GM19239 (cell line): Measurements from ENCODE around the gene CPAMD8.
A peak's percentile ranks its signal among the peaks of the same experiment; 100 is the strongest.

Experiments used
- DNase-seq: peaks from one replicate; pipeline ENCODE4 v3.0.0; 2011; ENCODE audit warnings: low spot score; ENCODE audit not compliant: insufficient read length
- FAIRE-seq: peaks from 2 replicates; lab custom pipeline; 2011; peaks lifted over from hg19 to GRCh38; lab: Jason Lieb, UNC

Gene CPAMD8

DNA sequence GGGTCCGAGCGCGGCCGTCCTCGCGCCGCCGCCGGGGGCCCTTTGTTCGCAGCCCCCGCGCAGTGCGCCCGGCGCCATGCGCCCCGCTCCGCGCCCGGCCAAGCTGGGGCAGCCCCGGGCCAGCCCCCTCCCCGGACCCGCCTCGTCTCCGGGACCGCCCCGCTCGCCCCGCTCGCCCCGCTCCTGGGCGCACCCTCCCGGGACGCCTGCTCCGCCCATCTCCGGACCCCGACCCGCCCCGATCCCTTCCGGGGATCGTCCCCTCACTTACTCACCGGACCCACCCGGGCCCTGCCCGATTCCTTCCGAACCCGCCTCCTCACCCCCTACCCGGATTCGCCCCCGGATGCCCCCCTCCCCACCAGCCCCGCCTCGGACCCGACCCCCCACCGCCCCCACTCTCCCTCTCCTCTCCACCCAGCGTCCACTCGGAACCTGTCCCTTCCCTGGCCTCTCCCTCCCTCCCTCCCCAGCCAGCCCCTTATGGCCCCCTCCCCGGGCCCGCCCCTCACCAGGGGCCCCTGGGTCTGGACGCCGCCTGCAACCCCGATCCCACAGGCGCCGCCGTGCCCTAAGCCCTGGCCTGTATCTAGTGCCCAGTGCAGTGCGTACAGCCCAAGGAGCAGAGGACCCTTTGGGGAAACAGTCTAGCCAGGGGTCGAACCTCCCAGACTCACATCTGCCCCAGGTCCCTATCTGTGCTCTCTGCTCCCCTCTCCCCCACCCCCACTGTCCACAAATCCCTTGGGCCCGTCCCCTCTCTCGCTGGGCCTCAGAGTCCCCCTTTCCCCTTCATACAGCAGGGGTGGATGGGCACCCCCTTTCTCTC, at the start of gene CPAMD8:
Gene CPAMD8 (minus strand): TSS at position 105 of the 829 bp plus-strand sequence. CDS start 168 bp downstream, outside the sequence.
- no peak for DNase-seq

DNA sequence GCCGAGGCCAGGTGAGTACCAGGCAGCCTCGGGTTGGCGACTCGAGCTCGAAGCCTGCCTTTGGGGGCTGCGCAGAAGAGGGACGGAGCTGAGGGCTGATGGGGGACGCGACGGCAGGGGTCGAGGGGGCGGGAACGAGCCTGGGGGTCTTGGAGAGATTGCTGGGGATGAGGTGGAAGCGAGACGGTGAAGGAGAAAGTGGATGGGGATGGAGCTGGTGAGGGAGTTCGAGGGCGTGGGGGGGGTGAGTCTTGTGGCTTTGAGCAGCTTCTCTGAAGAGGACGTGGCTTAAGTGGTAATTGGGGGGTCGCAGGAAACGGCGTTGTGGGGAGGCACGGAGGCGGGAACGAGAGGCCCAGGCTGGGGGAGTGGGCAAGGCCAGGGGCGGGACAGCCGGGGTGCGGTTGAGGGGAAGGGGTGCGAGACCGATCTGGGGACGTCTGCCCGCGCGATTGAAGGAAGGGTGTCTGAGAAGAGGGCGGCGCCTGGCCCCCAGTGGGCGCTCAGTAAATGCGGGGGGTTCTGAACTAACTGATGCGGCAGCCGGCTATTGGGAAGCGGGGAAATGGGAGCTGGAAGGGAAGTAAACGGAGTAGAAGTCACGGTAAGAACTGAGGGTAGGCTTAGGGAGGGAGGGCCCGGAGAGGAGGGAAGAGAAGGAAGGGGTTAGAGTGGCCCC, 49.4 kb upstream of the CPAMD8 start:
- DNase-seq (no peak), FAIRE-seq (no peak)

More for the DNA sequence above, at the start of gene CPAMD8:
- FAIRE-seq, result no peak

DNA sequence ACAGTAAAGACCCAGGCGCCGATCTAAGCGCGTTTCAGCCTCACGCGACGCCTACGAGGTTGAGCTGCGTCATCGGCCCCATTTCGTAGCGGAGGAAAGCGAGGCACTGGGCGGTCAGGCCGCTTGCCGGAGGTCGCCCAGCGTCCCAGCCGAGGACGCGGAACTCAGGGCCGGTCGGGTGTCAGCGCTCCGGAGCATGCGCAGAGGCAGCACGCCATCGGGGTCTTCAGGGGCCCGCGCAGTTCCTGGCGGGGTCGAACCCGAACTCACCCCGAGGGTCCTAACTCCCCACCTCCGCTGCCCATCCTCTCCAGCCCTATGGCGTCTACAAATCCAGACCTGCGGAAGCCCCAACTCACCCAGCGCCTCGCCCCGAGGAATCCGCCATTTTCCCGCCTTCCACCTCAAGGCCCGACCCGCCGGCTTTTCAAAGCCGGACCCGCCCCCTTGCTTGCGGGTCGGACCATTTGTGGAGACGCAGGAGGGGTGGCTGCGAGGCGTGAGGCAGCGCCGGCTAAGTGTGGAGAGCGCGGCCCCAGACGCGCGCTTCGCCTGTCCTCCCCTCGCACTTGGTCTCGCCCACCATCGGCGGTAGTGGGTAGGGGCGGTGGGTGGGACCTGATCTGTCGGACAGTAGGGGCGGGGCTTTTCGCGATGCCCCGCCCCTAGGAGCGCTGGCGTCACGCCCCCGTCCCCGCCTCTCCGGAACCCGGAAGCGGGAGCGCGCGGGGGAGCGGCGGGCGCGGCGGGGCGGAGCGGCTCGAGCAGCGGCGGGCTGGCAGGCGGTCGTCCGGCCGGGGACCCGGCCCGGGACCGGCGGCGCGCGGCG, 48.6 kb upstream of the CPAMD8 start, which contains the start of the genes HAUS8 and MYO9B:
Gene HAUS8 (minus strand): TSS at position 418 of the 829 bp plus-strand sequence. CDS start 30 bp downstream, at position 388.
Gene MYO9B (plus strand): TSS at position 743 of the 829 bp plus-strand sequence. CDS start 25,941 bp downstream, outside the sequence.
- DNase-seq (peak; percentile 91), FAIRE-seq (peak; percentile 85)

DNA sequence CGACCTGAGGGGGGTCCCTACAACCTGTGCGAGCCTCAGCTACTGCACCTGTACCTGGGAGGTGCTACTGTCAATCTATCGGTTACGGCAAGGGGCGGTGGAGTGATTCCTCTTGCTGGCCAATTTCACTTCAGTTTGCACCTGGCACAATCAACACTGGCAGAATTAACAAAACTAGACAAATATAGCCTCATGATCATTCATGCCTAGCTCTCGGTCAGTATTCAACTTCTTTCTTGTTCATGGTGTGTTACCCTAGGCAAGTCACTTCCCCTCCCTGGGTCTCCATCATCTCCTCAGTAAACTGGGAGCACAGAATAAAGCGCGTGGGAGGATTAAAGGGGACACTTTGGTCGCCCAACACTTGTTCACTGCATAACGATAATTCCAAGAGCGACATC, 48.0 kb upstream of the CPAMD8 start:
- FAIRE-seq (peak; percentile 64), DNase-seq (no peak)

DNA sequence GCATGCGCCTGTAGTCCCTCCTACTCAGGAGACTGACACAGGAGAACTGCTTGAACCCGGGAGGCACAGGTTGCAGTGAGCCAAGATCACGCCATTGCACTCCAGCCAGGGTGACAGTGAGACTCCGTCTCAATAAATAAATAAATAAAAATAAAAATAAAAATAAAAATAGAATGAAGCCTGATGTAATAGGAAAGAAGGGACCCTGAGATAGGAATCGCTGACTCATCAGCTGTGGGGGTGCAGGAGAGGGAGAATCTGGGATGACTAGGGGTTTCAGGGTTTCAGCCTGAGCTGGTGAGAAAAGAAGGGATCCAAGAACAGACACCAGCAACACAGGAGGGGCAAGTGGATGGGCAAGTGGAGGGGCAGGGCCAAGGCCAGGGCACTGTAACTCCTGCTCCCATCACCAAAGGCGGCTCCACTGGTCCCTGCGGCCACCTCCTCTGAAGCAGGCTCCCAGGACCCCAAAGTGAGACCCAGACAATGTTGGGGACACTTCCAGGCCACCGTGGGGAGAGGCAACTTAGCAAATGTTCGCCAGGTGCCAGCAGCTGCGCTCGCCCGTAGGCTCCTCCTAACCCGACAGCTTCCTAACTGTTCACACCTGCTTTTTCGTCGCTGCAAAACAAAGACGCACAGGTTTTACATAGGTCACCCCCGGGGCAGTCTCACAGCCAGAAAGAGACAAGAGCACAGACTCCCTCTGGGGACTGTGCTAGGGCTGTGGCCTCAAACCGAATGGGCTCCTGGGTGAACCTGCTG, 47.4 kb upstream of the CPAMD8 start:
- FAIRE-seq, result no peak
- DNase-seq, result no peak

DNA sequence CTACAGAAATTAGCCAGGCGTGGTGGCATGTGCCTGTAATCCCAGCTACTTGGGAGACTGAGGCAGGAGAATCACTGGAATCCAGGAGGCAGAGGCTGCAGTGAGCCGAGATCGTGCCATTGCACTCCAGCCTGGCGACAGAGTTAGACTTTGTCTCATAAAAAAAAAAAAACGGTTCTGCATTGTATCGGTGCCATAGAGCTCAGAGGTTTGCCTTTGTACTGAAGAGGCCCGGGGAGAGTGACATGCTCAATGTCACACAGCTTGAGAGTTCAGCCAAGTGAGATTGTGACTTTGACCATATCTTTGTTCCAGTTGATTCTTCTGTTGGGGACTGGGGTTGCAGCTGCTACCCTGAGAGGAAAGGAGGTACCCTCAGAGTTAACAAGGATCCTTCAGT, 44.3 kb upstream of the CPAMD8 start:
- FAIRE-seq (no peak), DNase-seq (no peak)

DNA sequence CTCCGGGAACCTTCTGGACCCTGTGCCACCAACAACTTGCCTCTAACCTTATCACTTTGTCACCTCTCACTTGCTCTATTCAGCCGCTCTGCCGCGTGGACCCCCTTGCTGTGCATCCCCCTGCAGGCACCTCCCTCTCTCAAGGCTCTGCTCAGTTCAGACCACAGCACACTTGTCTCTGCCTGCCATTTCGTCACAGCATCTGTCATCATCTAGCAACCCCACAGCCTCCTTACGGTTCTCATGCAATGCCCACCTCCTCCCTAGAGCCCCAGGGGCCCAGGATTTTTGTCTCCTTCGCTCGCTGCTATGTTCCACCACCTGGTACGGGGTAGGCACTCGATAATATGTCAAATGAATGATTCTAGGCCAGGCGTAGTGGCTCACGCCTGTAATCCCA, 43.8 kb upstream of the CPAMD8 start:
- DNase-seq (no peak), FAIRE-seq (no peak)

DNA sequence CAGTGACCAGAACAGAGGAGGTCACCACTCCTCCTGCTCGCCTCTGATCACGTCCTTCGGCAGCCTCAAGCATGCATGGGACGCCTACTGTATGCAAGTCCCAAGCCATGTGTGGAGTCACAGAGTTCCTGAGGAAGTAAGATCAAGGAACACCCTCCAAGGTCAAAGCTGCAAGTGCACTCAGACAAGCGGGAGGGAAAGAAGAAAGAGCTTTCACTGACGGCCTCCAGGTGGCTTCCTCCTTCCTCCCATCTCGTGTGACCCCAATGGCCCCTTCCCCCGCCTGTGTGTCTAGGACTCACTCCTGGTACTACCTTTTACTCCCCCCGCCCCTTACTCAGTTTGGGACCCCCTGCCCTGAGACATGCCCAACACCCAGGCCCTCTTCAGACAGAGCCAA, 42.6 kb upstream of the CPAMD8 start:
- FAIRE-seq (no peak), DNase-seq (no peak)

DNA sequence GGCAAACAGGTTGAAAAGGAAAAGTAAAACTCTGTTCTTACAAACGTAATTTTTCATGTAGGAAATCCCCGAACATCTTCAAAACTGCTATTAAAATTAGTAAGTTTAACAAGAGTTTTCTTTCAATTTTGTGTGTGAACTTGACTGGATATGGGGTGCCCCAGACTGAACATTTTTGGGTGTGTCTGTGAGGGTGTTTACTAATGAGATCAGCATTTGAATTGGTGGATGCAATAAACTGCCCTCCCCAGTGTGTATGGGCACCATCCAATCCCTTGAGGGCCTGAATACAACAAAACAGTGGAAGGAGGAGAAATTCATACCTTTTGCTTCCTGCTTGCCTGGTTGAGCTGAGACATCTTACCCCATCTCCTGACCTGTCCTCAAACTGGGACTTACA, 36.8 kb upstream of the CPAMD8 start:
- DNase-seq (no peak), FAIRE-seq (no peak)

DNA sequence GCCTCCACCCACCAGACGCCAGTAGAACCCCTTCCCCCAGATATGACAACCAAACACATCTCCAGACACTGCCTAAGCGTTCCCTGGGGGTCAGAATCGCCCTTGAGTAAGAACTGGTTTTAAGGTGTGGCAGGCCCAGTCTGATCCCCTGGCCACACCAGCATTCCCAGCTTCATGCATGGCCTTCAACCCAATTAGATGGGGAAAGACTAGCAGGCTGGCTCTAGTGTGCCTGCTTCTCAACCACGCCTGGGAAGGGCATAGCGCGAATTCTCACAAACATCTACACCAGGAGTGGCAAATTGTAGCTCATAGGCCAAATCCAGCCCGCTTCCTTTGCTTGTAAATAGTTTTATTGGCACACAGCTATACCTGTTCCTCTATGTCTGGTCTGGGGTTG, 35.1 kb upstream of the CPAMD8 start:
- FAIRE-seq, result no peak
- no peak for DNase-seq

DNA sequence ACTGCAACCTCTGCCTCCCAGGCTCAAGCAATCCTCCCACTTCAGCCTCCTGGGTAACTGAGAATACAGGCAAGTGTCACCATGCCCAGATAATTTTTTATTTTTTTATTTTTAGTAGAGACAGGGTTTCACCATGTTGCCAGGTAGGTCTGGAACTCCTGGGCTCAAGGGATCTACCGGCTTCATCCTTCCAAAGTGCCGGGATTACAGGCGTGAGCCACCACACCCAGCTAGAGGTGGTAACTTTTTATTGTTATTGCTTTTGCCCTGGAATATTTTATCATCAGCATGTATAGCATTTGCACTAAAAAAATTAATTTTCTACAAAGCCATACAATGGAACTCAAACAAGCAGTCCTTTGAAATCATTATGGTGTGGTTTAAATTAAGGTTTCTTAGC, 34.6 kb upstream of the CPAMD8 start:
- FAIRE-seq (no peak), DNase-seq (no peak)

DNA sequence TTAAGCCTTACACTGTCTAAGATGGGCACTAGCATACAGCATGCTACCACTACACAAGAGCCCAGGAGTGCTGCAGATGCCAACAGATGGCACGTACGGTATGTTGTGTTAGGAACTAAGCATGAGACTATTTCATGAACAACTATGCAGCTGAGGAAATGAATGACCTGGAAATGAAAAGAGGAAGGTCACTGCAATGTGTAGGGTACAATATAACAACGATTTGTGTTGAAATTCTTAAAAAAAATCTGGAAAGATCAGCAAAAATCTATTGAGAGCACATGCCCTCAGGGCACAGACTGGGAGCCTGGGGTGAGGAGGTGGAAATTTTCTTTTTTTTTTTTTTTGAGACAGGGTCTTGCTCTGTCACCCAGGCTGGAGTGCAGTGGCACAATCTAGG, 34.2 kb upstream of the CPAMD8 start:
- no peak for DNase-seq
- no peak for FAIRE-seq

DNA sequence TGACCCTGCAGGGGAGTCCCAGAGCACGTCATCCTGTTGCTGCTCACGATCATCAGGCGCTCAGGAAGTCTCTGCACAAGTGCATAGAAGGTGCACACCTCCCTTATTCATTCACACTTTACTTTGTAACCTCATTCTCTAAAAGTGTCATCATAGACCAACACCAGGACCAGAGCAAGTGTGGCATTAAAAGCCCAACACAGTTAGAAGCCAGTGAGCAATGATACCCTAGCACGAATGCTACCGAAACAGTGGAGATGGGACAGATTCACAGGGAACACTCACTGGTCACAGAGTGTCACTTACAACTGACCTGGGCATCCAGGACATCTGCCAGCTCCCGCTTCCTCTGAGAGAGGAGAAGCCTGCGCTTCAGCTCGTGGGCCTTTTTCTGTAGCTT, 31.6 kb upstream of the CPAMD8 start:
- no peak for DNase-seq
- FAIRE-seq, result no peak

DNA sequence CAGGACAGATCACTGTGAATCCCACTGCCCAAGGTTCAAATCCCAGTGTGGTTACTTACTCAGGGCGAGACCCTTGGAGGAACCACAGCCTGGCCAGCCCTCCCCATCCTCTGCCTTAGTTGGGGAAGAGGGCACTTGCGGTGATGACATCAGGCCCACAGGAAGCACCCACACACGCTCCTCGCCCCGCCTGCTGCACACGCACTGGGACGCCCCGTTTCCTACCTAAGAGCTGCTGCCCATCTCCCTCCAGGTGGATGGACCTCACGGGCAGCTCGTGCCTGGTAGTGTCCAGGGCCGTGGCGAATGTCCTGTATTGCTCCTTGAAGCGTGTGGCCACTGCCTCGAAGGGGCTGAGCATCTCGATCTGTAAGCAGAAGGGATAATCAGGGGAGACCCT, 29.0 kb upstream of the CPAMD8 start:
- no peak for DNase-seq
- FAIRE-seq, result no peak

DNA sequence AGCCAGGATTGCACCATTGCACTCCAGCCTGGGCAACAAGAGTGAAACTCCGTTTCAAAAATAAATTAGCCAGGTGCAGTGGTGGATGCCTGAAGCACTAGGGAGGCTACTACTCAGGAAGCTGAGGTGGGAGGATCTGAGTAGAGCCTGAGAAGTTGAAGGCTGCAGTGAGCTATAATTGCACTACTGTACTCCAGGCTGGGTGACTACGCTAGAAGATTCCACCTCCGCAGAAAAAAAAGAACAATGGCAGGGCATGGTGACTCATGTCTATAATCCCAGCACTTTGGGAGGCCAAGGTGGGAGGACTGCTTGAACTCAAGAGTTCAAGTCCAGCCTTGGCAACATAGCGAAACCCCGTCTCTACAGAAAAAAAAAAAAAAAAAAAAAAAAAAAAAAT, 28.1 kb upstream of the CPAMD8 start:
- DNase-seq (no peak), FAIRE-seq (no peak)

DNA sequence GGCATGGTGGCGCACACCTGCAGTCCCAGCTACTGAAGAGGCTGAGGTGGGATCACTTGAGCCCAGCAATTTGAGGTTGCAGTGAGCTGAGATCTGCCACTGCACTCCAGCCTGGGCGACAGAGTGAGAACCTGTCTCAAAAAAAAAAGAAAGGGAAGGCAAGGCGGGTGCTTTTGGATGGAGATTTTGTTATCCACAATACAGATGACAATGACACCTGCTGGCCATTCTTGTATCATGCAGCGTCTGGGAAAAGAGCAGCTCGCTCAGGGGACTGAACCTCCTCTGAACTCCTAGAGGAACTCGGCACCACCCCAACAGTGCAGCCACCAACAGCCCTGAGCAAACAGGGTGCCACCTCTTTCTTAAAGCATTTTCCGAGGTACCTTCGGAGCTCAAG, 25.8 kb upstream of the CPAMD8 start:
- FAIRE-seq, result no peak
- DNase-seq, result no peak

DNA sequence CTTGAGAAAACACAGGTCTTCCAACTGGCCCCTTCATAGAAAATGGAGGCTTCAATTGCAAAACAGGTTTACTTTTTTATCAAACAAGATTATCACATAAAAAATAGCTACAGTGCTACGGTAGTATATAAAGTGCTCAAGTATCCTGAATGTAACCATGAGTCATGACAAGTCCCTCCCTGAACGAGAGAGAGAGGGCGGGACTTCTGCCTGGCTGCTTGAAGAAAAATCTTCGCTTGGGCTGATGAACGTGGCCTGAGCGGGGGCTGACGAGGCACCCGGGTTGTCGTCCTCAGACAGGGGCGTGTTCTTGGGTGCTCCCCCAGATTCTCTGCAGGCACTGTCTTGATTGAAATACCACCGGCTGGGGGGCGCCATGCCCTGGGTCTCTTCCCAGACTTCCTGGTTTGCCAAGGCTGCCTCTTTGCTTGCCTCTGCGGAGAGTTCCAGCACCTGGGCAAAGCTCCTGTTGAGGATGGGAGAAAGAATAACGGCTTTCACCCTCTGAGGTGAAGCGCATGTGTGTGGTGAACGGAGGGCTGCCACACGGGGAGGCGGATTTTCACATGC, 23.2 kb upstream of the CPAMD8 start:
- FAIRE-seq (no peak), DNase-seq (no peak)

DNA sequence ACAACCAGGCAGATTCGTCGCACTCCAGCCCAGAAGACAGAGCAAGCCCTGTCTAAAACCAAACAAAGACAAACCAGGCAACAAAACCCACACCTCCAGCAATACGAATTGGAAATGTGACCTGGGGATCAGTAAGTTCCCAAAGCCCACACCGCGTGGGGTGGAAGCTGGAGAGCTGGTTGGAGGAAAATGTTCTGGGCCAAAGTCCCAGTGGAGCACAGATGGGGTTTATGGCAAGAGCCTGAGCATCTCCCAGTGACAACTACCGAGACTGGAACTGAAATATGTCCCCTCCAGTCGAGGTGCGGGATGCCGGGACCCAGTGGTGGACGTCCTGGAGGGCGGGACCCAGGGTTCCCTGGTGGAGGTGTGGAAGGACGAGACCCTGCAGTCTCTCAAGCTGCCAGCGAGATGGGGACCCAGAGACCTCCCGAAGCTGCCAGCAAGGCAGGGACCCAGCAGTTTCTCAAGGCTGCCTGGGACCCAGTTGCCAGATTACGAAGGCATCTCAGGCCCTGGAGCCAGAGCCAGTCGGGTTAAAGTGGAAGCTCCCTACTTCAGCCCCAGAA, 22.4 kb upstream of the CPAMD8 start:
- DNase-seq, result no peak
- FAIRE-seq, result no peak

DNA sequence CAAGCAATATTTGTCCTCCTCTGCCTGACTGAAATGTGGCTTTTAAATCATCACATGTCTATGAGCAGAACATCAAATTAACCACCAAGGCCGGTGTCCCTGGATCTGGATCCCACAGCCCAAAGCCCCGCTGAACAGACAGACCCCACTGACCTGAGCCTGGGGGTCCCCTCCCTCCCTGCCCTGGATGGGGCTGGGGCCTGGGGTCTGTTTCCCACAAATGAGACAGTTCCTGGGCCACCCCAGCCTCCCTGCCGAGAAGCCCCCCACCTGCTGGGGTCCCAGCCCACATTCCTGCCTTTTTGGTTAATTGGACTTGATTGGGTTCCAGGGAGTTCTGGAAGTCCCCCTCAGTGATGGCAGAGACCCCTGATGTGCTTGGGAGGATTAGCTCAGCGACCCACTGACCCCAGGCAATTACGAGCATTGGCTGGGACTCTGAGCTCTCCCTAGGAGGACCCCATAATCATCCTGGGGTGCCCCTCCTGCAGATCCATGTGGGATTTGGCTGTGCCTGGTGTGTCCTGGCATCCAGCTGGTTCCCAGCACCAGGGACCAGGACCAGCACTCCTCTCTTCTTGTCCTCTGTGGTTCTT, 19.4 kb upstream of the CPAMD8 start:
- FAIRE-seq (no peak), DNase-seq (no peak)
